OCI-LY7 (cell line): ENCODE results near the gene PFN1. TPM values are rescaled to one million over a fixed set of nuclear protein-coding genes. Genes with fewer than 3 reads are reported as not detected.

ENCODE experiments used
- BruUV-seq: library from RNA; stranded (reverse); fragments of 400-500 nt; replicated peaks from 2 replicates; lab custom pipeline; 2021; lab: Mats Ljungman, UMichigan
- CTCF ChIA-PET: fragments of 300-600 bp; sonication (Branson Sonifier 250); formaldehyde crosslinking; loops from one replicate; lab custom pipeline; 2022; ENCODE audit warnings: antibody characterized with exemption; ENCODE audit not compliant: unreplicated experiment; lab: Charles Lee
- POLR2A ChIA-PET: fragments of 300-600 bp; sonication (Branson Sonifier 250); formaldehyde crosslinking; loops from one replicate; lab custom pipeline; 2022; ENCODE audit warnings: antibody characterized with exemption; lab: Charles Lee
- DNase-seq: peaks from one replicate; pipeline ENCODE4 v3.0.0-alpha.2; 2015; ENCODE audit warnings: low spot score
- H2AFZ ChIP-seq: fragments of 200-600 bp; sonication (generic), shearing (Covaris generic); 2 replicates; pipeline ENCODE4 v1.6.1; 2014; ENCODE audit warnings: mild to moderate bottlenecking, antibody characterized with exemption, low read length, moderate library complexity
- H3K27ac ChIP-seq: fragments of 200-600 bp; sonication (generic); 2 replicates; pipeline ENCODE4 v1.5.1; 2014; ENCODE audit warnings: mixed run types, low read depth, mild to moderate bottlenecking, moderate library complexity, low read length, inconsistent platforms; ENCODE audit not compliant: poor library complexity, severe bottlenecking
- H3K36me3 ChIP-seq: fragments of 200-600 bp; sonication (generic); 2 replicates; pipeline ENCODE4 v1.6.1; 2014; ENCODE audit warnings: mild to moderate bottlenecking, antibody characterized with exemption, low read length, moderate library complexity, mixed read lengths; ENCODE audit not compliant: insufficient read depth
- H3K4me1 ChIP-seq: fragments of 200-600 bp; sonication (generic); 2 replicates; pipeline ENCODE4 v1.5.1; 2014; ENCODE audit warnings: mild to moderate bottlenecking, low read length; ENCODE audit not compliant: insufficient read depth, poor library complexity, severe bottlenecking
- H3K4me2 ChIP-seq: fragments of 200-600 bp; sonication (generic); 2 replicates; pipeline ENCODE4 v1.6.1; 2014; ENCODE audit warnings: mild to moderate bottlenecking, low read length
- H3K4me3 ChIP-seq: fragments of 200-600 bp; sonication (generic); 2 replicates; pipeline ENCODE4 v1.5.1; 2014; ENCODE audit warnings: mild to moderate bottlenecking, low read depth, low read length; ENCODE audit not compliant: poor library complexity, severe bottlenecking
- H3K79me2 ChIP-seq: fragments of 200-600 bp; sonication (generic); 2 replicates; pipeline ENCODE4 v1.6.1; 2016; ENCODE audit warnings: low read depth, mild to moderate bottlenecking, low read length, moderate library complexity, mixed read lengths; ENCODE audit not compliant: insufficient read depth
- H3K9me2 ChIP-seq: fragments of 200-600 bp; sonication (generic); 2 replicates; pipeline ENCODE4 v1.6.1; 2016; ENCODE audit warnings: mild to moderate bottlenecking, low read length, mixed read lengths; ENCODE audit not compliant: insufficient read depth
- H3K9me3 ChIP-seq: fragments of 200-600 bp; sonication (generic); 2 replicates; pipeline ENCODE4 v1.6.1; 2014; ENCODE audit warnings: mild to moderate bottlenecking, mixed run types, low read length, mixed read lengths
- H4K20me1 ChIP-seq: fragments of 200-600 bp; sonication (generic); 2 replicates; pipeline ENCODE4 v1.6.1; 2014; ENCODE audit warnings: mild to moderate bottlenecking, antibody characterized with exemption, low read length, moderate library complexity, mixed read lengths; ENCODE audit not compliant: insufficient read depth
- EZH2phosphoT487 ChIP-seq: fragments of 200-600 bp; sonication (generic); IDR thresholded peaks from 2 replicates; pipeline ENCODE4 v1.6.1; 2018; ENCODE audit warnings: low read depth, borderline replicate concordance, mild to moderate bottlenecking, mixed run types, antibody characterized with exemption, low read length, moderate library complexity, mixed read lengths
- intact Hi-C: fragments of 100-400 bp; cut with micrococcal nuclease; formaldehyde crosslinking; loops from one replicate; pipeline ENCODE4 v1.10.0; 2022; ENCODE audit not compliant: unreplicated experiment
- total RNA-seq, 2 experiments: library from RNA; depleted of rRNA in 1 of 2; stranded (reverse); fragments of >200 nt in 1 of 2; shearing (Covaris generic) in 1 of 2; gene quantifications; 2 replicates each; pipeline ENCODE4 v1.2.3, GENCODE V29; 2014 to 2022
- TF ChIP-seq, protein P1 (sequence below): fragments of 200-600 bp; sonication (generic); conservative IDR thresholded peaks from 2 replicates; pipeline ENCODE4 v1.5.1; 2014; ENCODE audit warnings: mild to moderate bottlenecking, antibody characterized with exemption, low read length, moderate library complexity, mixed read lengths

Gene PFN1
- total RNA-seq, 2 experiments from 2014 or later, result 1,053 TPM

- ChIA-PET POLR2A (interaction anchor here (0.7 to 1.5 kb wide), 3 partner anchors 21 to 157 kb away, joined by 3 to 4 read pairs (median 3); partner anchors contain the start of gene SPAG7), CTCF (no interaction called here)
- Histone ChIP-seq H3K4me3 (peak overlapping the region; percentile 100), H3K4me1 (peaks cover 68% of the 10 kb centered on the region), H3K4me2 (peak overlapping the region; percentile 97), H3K9me2 (no peaks in the 10 kb centered on the region), H3K27ac (peak overlapping the region; percentile 99), H3K9me3 (no peaks in the 10 kb centered on the region), H3K79me2 (peaks cover 64% of the 10 kb centered on the region), H2AFZ (no peak overlapping the region), H4K20me1 (peaks cover 19% of the 10 kb centered on the region), H3K36me3 (peaks cover 68% of the 10 kb centered on the region)
- DNase-seq, result peak; percentile 23
- no peak for TF ChIP-seq EZH2phosphoT487
- TF ChIP-seq, protein P1, sequence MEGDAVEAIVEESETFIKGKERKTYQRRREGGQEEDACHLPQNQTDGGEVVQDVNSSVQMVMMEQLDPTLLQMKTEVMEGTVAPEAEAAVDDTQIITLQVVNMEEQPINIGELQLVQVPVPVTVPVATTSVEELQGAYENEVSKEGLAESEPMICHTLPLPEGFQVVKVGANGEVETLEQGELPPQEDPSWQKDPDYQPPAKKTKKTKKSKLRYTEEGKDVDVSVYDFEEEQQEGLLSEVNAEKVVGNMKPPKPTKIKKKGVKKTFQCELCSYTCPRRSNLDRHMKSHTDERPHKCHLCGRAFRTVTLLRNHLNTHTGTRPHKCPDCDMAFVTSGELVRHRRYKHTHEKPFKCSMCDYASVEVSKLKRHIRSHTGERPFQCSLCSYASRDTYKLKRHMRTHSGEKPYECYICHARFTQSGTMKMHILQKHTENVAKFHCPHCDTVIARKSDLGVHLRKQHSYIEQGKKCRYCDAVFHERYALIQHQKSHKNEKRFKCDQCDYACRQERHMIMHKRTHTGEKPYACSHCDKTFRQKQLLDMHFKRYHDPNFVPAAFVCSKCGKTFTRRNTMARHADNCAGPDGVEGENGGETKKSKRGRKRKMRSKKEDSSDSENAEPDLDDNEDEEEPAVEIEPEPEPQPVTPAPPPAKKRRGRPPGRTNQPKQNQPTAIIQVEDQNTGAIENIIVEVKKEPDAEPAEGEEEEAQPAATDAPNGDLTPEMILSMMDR, result no peak
- intact Hi-C loops, result loop anchor here (10.0 kb wide), 1 partner anchor 248 kb away; the partner anchor contains the start of gene ZNF594
- BruUV-seq, result TSS peak; percentile 90
These were observed 1.9 kb downstream of the PFN1 start for GRCh38 chr17:4946312-4946976.

DNA sequence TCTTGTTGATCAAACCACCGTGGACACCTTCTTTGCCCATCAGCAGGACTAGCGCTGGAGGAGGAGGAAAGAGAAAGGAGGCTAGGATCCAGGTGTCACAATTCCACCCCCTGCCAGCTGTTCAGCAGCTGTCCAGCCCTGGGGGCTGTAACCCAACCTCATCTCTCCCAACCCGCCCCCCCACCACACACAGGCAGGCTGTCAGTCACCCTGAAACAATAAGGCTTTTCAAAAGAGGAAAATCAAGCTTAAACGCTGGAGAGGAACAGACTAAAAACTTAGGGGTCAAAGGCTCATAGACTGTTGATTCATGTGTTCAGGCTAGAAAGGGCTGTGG lies 2.4 kb downstream of the PFN1 start:
- Histone ChIP-seq H4K20me1 (peaks cover 19% of the 10 kb centered on the region), H3K79me2 (peaks cover 69% of the 10 kb centered on the region), H2AFZ (no peak overlapping the region), H3K9me3 (no peaks in the 10 kb centered on the region), H3K4me1 (peaks cover 66% of the 10 kb centered on the region), H3K36me3 (peaks cover 73% of the 10 kb centered on the region), H3K4me2 (peak overlapping the region; percentile 97), H3K27ac (peak overlapping the region; percentile 99), H3K9me2 (no peaks in the 10 kb centered on the region), H3K4me3 (peak overlapping the region; percentile 100)
- CTCF ChIA-PET, result no interaction called here
- POLR2A ChIA-PET, result interaction anchor here (1.5 kb wide), 1 partner anchor 41 kb away, joined by 3 read pairs; no protein-coding TSS in a partner anchor
- DNase-seq, result no peak
- intact Hi-C loops, result loop anchor here (10.0 kb wide), 1 partner anchor 249 kb away; the partner anchor contains the start of gene ZNF594
- TF ChIP-seq, protein P1, result no peak
- TF ChIP-seq EZH2phosphoT487, result no peak
- no TSS peak for BruUV-seq
